PC-9 (cell line): ENCODE results near the gene EXOC2. TPM values are rescaled to one million over a fixed set of nuclear protein-coding genes. Genes with fewer than 3 reads are reported as not detected.

Source experiments
- BruUV-seq: library from RNA; stranded (reverse); fragments of 400-500 nt; replicated peaks from 2 replicates; lab custom pipeline; 2021; lab: Mats Ljungman, UMichigan
- CTCF ChIA-PET: fragments of 300-600 bp; sonication (Branson Sonifier 250); formaldehyde crosslinking; loops from one replicate; lab custom pipeline; 2022; ENCODE audit warnings: antibody characterized with exemption; lab: Charles Lee
- POLR2A ChIA-PET: fragments of 300-600 bp; sonication (Branson Sonifier 250); formaldehyde crosslinking; loops from one replicate; lab custom pipeline; 2022; ENCODE audit warnings: antibody characterized with exemption; ENCODE audit not compliant: unreplicated experiment; lab: Charles Lee
- DNase-seq, 2 experiments: peaks; one replicate each; pipeline versions ENCODE4 v3.0.0 to v3.0.0-alpha.2; 2015 to 2022; ENCODE audit warnings: mixed read lengths in 1 of 2
- H2AFZ ChIP-seq: fragments of 200-600 bp; sonication (generic); 2 replicates; pipeline ENCODE4 v1.8.1; 2017; ENCODE audit warnings: antibody characterized with exemption
- H3F3A ChIP-seq: fragments of 200-600 bp; sonication (generic); 2 replicates; pipeline ENCODE4 v1.8.1; 2017; ENCODE audit warnings: antibody characterized with exemption, mild to moderate bottlenecking, low read depth; ENCODE audit not compliant: insufficient read depth
- H3K27ac ChIP-seq: fragments of 200-600 bp; sonication (generic); 2 replicates; pipeline ENCODE4 v1.6.1; 2016; ENCODE audit warnings: mixed run types
- H3K27me3 ChIP-seq: fragments of 200-600 bp; sonication (generic); 2 replicates; pipeline ENCODE4 v1.6.1; 2016; ENCODE audit warnings: low read depth, mixed run types; ENCODE audit not compliant: insufficient read depth
- H3K36me3 ChIP-seq: fragments of 200-600 bp; sonication (generic); 2 replicates; pipeline ENCODE4 v1.6.1; 2016; ENCODE audit warnings: low read depth, mixed run types
- H3K4me1 ChIP-seq: fragments of 200-600 bp; sonication (generic); replicated peaks from 2 replicates; pipeline ENCODE4 v1.6.1; 2016; ENCODE audit warnings: mixed run types; ENCODE audit not compliant: insufficient read depth
- H3K4me2 ChIP-seq: fragments of 200-600 bp; sonication (generic); 2 replicates; pipeline ENCODE4 v1.6.1; 2017; ENCODE audit warnings: mixed run types
- H3K4me3 ChIP-seq: fragments of 200-600 bp; sonication (generic); 2 replicates; pipeline ENCODE4 v1.6.1; 2016; ENCODE audit warnings: mixed run types
- H3K79me2 ChIP-seq: fragments of 200-600 bp; sonication (generic); 2 replicates; pipeline ENCODE4 v1.6.1; 2017; ENCODE audit warnings: low read depth, mixed run types
- H3K9me2 ChIP-seq: fragments of 200-600 bp; sonication (generic); 2 replicates; pipeline ENCODE4 v1.8.1; 2017; ENCODE audit warnings: mild to moderate bottlenecking; ENCODE audit not compliant: insufficient read depth
- H3K9me3 ChIP-seq: fragments of 200-600 bp; sonication (generic); 2 replicates; pipeline ENCODE4 v1.8.1; 2016; ENCODE audit warnings: low read depth; ENCODE audit not compliant: insufficient read depth
- H4K20me1 ChIP-seq: fragments of 200-600 bp; sonication (generic); 2 replicates; pipeline ENCODE4 v1.8.1; 2017; ENCODE audit not compliant: insufficient read depth
- EZH2 ChIP-seq: fragments of 200-600 bp; sonication (generic); IDR thresholded peaks from 2 replicates; pipeline ENCODE4 v1.8.0; 2017; ENCODE audit warnings: antibody characterized with exemption, low read depth
- intact Hi-C: fragments of 100-400 bp; cut with micrococcal nuclease; formaldehyde crosslinking; loops from one replicate; pipeline ENCODE4 v1.10.0; 2022; ENCODE audit not compliant: unreplicated experiment
- total RNA-seq: library from RNA; stranded (reverse); gene quantifications from 2 replicates; pipeline ENCODE4 v1.2.3, GENCODE V29; 2021
- TF ChIP-seq, protein P1 (sequence below): fragments of 200-600 bp; sonication (generic); conservative IDR thresholded peaks from 2 replicates; pipeline ENCODE4 v1.6.1; 2017; ENCODE audit warnings: mixed run types, antibody characterized with exemption, mild to moderate bottlenecking, moderate library complexity

Gene EXOC2
- total RNA-seq, 1 experiment from 2014 or later, result 28.2 TPM

DNA sequence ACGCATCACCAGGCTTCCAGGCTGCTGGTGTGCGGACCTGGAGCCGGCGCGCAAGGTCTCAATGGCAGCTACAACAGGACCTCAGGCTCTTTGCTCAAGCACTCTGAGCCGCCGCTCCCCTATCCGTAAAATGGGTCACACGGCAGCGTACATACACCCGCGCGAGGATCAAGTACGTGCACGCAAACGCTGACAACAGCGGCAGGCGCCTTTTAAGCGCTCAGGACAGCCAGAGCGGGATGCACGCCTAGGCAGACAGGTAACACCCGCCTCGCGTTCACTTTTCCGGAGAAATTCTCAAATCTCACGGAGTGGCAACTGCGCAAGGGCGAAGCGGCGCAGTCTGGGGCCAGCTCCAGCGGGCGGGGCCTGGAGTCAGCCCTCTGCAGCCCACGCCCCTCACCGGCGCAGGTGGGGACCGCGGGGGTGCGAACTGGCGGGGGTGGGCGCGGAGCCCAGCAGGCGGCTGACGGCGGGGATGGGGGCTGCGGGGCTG lies 535 bp downstream of the EXOC2 start:
- ChIA-PET CTCF (interaction anchor here (0.6 kb wide), 1 partner anchor 642 kb away, joined by 3 read pairs; no protein-coding TSS in a partner anchor), POLR2A (interaction anchor here (0.6 to 0.7 kb wide), 4 partner anchors 9 to 732 kb away, joined by 17 to 40 read pairs (median 22); no protein-coding TSS in a partner anchor)
- Histone ChIP-seq H3K9me2 (no peaks in the 10 kb centered on the region), H3K9me3 (no peaks in the 10 kb centered on the region), H3K27me3 (no peaks in the 10 kb centered on the region), H3F3A (no peaks in the 10 kb centered on the region), H3K79me2 (peaks cover 34% of the 10 kb centered on the region), H3K4me2 (peak overlapping the region; percentile 76), H3K36me3 (no peaks in the 10 kb centered on the region), H3K4me1 (peaks cover 6% of the 10 kb centered on the region; the same call in 1 of the 2 replicates), H3K4me3 (peak overlapping the region; percentile 80), H4K20me1 (peaks cover 7% of the 10 kb centered on the region; the same call in 1 of the 2 replicates), H3K27ac (peak overlapping the region; percentile 49; the same call in 1 of the 2 replicates), H2AFZ (peak overlapping the region; percentile 75)
- DNase-seq, result peak; percentile 48 to 62
- no TSS peak for BruUV-seq
- TF ChIP-seq, protein P1, sequence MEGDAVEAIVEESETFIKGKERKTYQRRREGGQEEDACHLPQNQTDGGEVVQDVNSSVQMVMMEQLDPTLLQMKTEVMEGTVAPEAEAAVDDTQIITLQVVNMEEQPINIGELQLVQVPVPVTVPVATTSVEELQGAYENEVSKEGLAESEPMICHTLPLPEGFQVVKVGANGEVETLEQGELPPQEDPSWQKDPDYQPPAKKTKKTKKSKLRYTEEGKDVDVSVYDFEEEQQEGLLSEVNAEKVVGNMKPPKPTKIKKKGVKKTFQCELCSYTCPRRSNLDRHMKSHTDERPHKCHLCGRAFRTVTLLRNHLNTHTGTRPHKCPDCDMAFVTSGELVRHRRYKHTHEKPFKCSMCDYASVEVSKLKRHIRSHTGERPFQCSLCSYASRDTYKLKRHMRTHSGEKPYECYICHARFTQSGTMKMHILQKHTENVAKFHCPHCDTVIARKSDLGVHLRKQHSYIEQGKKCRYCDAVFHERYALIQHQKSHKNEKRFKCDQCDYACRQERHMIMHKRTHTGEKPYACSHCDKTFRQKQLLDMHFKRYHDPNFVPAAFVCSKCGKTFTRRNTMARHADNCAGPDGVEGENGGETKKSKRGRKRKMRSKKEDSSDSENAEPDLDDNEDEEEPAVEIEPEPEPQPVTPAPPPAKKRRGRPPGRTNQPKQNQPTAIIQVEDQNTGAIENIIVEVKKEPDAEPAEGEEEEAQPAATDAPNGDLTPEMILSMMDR, result no peak
- TF ChIP-seq EZH2, result no peak
- intact Hi-C loops, result no loop called here

DNA sequence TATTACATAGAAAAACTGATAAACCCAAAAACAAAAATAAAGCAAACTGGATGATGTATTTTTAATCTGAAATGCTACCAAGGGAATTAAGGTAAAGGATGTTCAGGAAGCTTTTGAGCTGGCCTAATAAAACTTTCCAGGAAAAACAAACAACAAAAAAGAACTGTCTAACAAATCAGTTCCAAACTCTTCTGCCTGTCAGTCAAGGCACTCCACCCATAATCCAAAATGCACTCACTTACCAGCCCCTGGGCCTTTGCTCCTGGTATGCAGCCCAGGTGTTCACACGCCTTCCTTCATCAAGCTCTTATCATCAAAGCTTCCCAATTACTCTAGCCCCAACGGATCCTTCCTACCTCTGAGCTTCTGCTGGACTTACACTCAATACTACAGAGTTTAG lies 3.7 kb downstream of the EXOC2 start:
- no peak overlapping the region for H3K4me3 ChIP-seq
- no peak for DNase-seq
- H2AFZ ChIP-seq, result no peak overlapping the region
- H3K9me2 ChIP-seq, result no peaks in the 10 kb centered on the region
- no peaks in the 10 kb centered on the region for H3K9me3 ChIP-seq
- H3K27me3 ChIP-seq, result no peaks in the 10 kb centered on the region
- intact Hi-C loops, result no loop called here
- H3K4me2 ChIP-seq, result no peak overlapping the region
- no peak for TF ChIP-seq EZH2
- TF ChIP-seq, protein P1, result no peak
- H3K36me3 ChIP-seq, result no peaks in the 10 kb centered on the region
- CTCF ChIA-PET, result interaction anchor here (0.5 kb wide), 1 partner anchor 903 kb away, joined by 4 read pairs; no protein-coding TSS in a partner anchor
- no TSS peak for BruUV-seq
- H3K4me1 ChIP-seq, result peaks cover 6% of the 10 kb centered on the region; the same call in 1 of the 2 replicates
- no peak overlapping the region for H3K27ac ChIP-seq
- no peaks in the 10 kb centered on the region for H3F3A ChIP-seq
- POLR2A ChIA-PET, result no interaction called here
- H3K79me2 ChIP-seq, result peaks cover 47% of the 10 kb centered on the region
- H4K20me1 ChIP-seq, result peaks cover 7% of the 10 kb centered on the region; the same call in 1 of the 2 replicates

DNA sequence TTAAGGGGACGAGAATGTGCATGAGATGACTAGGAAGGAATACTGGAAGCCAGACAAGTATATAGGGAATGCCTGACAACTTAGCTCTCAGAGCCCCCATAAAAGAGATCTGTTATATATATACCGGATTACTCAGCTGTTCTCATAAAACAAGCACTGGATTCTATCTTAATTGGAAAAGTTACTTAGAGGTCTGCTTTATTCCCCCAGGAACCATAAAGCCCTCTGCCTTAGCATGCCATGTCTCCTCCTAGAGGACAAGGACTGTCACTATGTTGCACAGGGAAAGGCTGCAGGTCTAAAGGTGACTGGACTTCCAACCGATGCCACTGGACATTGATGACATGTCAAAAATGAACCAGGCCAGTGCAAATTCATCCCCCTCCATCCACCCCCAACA lies 6.4 kb downstream of the EXOC2 start:
- H2AFZ ChIP-seq, result no peak overlapping the region
- no peaks in the 10 kb centered on the region for H3K36me3 ChIP-seq
- no peak overlapping the region for H3K27ac ChIP-seq
- intact Hi-C loops, result no loop called here
- peaks cover 4% of the 10 kb centered on the region; the same call in 1 of the 2 replicates for H4K20me1 ChIP-seq
- peaks cover 1% of the 10 kb centered on the region; the same call in 1 of the 2 replicates for H3K4me1 ChIP-seq
- CTCF ChIA-PET, result no interaction called here
- no peak for DNase-seq
- peaks cover 52% of the 10 kb centered on the region for H3K79me2 ChIP-seq
- no peak overlapping the region for H3K4me2 ChIP-seq
- no peaks in the 10 kb centered on the region for H3K9me2 ChIP-seq
- no peaks in the 10 kb centered on the region for H3F3A ChIP-seq
- TF ChIP-seq, protein P1, result no peak
- no peak for TF ChIP-seq EZH2
- H3K27me3 ChIP-seq, result no peaks in the 10 kb centered on the region
- POLR2A ChIA-PET, result no interaction called here
- BruUV-seq, result no TSS peak
- no peaks in the 10 kb centered on the region for H3K9me3 ChIP-seq
- H3K4me3 ChIP-seq, result no peak overlapping the region
